ENCODE results near the gene GPRC5A.

Gene GPRC5A

DNA sequence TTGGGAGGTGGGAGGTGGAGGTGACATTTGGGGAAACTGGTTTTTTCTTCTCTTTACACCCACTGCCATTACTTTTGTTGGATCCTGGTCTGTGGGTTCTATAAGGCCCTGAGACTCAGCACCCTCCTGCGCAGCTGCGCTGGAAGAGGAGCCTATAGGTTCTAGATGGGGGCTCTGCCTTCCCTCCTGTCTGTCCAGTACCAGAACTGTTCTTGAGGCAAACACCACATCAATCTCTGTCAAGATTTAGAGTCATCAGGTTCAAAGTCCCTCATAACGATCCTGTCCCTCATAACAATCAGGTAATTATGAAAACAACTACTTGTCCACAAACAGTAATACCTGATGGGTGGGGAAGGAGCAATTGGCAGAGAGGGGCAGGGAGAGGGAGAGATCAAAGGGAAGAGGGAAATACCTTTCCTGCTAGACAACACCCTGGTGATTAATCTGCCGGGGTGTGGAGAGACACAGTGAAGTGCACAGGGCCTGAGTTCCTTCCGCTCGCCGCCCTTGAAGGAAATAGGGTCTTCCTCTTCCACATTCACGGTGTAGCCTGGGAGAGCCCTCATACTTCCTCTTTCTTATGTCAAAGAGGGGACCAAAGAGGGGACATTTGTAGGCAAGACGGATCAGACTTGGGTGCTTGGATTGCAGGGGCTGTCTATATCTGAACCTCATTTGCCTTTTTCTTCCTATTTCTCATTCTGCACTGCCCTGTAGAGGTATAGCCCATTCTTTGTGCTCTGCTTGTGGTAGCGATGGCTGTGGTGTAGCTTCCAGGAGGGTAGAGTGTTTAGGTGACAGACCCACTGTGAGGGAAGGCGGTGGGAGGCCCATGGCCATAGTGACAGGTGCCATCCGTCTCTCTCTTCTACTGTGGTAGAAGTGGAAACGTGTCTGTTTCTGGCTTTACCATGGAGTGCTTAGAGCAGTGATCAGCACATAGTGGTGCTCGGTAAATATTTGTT is 12.6 kb downstream of the GPRC5A start:
- TF ChIP-seq CTCF (IDR thresholded peaks at IDR 0.05; ENCODE audit: insufficient read depth, low read length, missing control alignments): no peak
- no peak for DNase-seq (ENCODE audit: low read depth, low spot score)
- ChIA-PET CTCF (interaction anchor here (1.9 to 5.8 kb wide), 2 partner anchors 12 to 116 kb away, joined by 6 to 35 read pairs; no protein-coding TSS in a partner anchor), POLR2A (no interaction called here)
- no peak overlapping the region for H3K4me3 ChIP-seq (ENCODE audit: low read depth, low read length)

GRCh38 chr12:12907552-12907951 is 16.2 kb downstream of the GPRC5A start:
- POLR2A ChIA-PET: interaction anchor here (0.7 kb wide), 1 partner anchor 78 kb away, joined by 3 read pairs; no protein-coding TSS in a partner anchor

DNA sequence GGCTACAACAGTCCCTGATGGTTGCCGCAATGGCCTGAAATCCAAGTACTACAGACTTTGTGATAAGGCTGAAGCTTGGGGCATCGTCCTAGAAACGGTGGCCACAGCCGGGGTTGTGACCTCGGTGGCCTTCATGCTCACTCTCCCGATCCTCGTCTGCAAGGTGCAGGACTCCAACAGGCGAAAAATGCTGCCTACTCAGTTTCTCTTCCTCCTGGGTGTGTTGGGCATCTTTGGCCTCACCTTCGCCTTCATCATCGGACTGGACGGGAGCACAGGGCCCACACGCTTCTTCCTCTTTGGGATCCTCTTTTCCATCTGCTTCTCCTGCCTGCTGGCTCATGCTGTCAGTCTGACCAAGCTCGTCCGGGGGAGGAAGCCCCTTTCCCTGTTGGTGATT is 16.9 kb downstream of the GPRC5A start:
- DNase-seq (ENCODE audit: low read depth, low spot score): no peak
- TF ChIP-seq CTCF (IDR thresholded peaks at IDR 0.05; ENCODE audit: insufficient read depth, low read length, missing control alignments): no peak
- ChIA-PET POLR2A (no interaction called here), CTCF (interaction anchor here (0.7 to 5.8 kb wide), 6 partner anchors 8 to 252 kb away, joined by 3 to 35 read pairs (median 3); partner anchors contain the start of gene GPRC5A)
- no peak overlapping the region for H3K4me3 ChIP-seq (ENCODE audit: low read depth, low read length)

More at GRCh38 chr12:12907552-12907951, 16.2 kb downstream of the GPRC5A start:
- no peak for TF ChIP-seq CTCF (IDR thresholded peaks at IDR 0.05; ENCODE audit: insufficient read depth, low read length, missing control alignments)
- CTCF ChIA-PET: interaction anchor here (0.7 to 5.8 kb wide), 3 partner anchors 9 to 71 kb away, joined by 3 to 35 read pairs (median 3); partner anchors contain the start of gene GPRC5A
- no peak overlapping the region for H3K4me3 ChIP-seq (ENCODE audit: low read depth, low read length)
- no peak for DNase-seq (ENCODE audit: low read depth, low spot score)

- ChIA-PET CTCF (interaction anchor here (0.7 to 5.8 kb wide), 4 partner anchors 8 to 252 kb away, joined by 3 to 35 read pairs (median 3); no protein-coding TSS in a partner anchor), POLR2A (no interaction called here)
- DNase-seq (ENCODE audit: low read depth, low spot score): no peak
- no peak overlapping the region for H3K4me3 ChIP-seq (ENCODE audit: low read depth, low read length)
- TF ChIP-seq CTCF (IDR thresholded peaks at IDR 0.05; ENCODE audit: insufficient read depth, low read length, missing control alignments): no peak
These were observed 17.3 kb downstream of the GPRC5A start for GRCh38 chr12:12908711-12909110.

DNA sequence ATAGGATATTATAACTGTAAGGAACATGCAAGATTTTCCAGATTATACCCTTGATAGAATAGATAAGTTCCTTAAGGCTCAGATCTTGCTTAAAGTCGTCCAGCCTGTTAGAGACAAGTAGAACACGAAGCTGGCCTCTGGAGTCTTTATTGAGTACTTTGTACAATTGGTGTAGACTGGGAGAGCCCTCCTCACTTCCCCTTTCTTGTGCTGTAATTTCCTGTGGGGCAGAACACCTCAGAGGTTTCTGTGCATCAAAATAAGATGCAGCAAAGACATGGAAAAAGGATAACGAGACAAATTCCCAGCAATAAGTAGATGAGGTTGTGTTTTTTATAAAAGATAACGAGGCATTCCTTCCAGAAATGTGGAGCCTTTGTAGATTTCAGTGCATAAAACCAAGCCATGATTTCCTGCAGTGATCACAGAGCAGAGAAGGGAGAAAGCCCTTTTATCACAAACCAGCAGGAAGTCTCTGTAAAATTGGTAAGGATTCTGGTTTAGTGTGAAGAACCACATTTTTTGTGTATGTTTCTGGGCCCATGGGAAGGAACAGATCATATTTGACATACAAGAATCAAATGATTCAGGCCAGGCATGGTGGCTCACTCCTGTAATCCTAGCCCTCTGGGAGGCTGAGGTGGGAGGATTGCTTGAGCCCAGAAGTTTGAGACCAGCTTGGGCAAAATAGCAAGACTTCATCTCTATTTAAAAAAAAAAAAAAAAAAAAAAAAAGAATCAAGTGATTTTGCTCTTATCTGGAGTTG is 18.0 kb downstream of the GPRC5A start:
- no peak for DNase-seq (ENCODE audit: low read depth, low spot score)
- ChIA-PET POLR2A (no interaction called here), CTCF (interaction anchor here (0.7 to 1.7 kb wide), 6 partner anchors 11 to 325 kb away, joined by 3 to 4 read pairs (median 3); no protein-coding TSS in a partner anchor)
- no peak overlapping the region for H3K4me3 ChIP-seq (ENCODE audit: low read depth, low read length)
- TF ChIP-seq CTCF (IDR thresholded peaks at IDR 0.05; ENCODE audit: insufficient read depth, low read length, missing control alignments): no peak

Data from AG04449 (cell line).